HuH-7.5 (cell line): ENCODE measurements around the gene CCDC180.
"Not testable (repeated sequence)": the region's sequence is repeated elsewhere in the genome, so short reads cannot be mapped to it uniquely, and the experiment has no call there.

Source experiments
- DNase-seq: peaks from one replicate; pipeline ENCODE4 v3.0.0; 2011; ENCODE audit warnings: low spot score

Gene CCDC180

DNA sequence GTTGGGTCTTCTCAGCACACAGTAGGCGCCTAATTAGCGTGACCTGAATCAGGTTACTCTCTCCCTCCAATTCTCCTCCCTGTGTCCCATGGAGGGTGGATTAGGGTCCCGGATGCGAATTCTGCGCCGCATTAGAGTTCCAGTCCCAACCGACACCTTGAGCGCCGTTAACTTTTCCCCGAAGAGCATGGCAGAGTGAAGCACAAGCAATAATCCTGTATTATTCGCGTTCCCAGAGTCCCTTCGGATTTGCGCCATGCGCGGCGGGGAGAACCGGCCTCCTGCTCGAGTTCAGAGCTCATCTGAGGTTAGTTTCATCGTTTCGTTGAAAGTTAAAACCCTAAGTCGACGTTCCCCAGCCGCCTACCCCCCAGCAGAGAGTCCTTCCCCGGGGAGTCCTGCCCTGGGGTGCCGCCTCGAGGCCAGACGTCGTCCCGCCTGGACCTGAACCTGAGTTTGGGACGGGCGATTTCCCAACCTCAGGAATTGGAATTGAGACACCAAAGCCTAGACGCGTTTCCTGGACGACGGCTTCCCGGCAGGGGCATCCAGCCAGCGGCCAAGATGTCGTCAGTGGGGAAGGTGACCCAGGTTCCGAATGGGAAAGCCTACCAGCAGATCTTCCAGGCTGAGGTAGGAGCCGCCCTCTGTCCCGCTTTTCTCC lies at the start of gene CCDC180:
Gene CCDC180 (plus strand): TSS at position 160 of the 664 bp plus-strand sequence. CDS start 405 bp downstream, at position 565.
- DNase-seq = no peak

DNA sequence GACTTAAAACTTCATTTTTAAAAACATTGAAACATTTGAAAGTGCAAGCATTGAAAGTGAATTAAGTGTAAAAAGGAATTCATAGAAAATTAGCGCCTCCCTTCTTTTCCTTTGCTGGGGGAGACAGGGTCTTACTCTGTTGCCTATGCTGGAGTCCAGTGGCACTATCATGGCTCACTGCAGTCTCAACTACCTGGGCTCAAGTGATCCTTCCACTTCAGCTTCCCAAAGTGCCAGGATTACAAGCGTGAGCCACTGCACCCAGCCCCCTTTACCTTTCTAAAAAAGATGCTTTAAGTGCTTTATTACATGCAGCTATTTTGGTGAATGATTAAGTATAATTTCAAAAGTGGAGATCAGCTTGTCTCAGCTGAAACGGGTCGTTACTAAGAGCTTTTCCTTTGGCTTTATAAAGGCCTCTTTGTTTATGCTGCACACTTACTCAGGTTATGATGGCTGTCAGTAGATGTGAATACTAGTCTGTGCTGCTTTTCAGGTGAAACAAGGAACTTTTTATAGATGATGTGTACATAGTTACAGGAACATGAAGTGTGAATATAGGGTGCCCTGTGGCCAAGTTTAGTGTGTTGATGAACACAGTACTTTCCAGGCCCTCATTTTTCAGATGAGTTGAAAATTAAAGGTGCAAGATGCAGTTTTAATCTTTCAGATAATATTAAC lies 47.5 kb upstream of the CCDC180 start:
- DNase-seq = not testable (repeated sequence)

DNA sequence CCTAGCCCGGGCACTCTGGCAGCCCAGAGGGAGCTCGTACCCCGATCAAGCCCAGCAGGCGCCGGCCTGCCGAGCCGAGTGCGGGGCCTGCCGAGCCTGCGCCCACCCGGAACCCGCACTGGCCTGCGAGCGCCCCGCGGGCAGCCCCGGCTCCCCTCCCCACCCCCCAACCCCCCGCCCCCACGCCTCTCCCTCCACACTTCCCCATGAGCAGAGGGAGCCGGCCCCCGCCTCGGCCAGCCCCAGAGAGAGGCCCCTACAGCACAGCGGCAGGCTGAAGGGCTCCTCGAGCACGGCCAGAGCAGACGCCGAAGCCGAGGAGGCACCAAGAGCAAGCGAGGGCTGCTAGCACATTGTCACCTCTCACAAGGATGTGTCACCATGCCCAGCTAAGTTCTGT lies 36.2 kb upstream of the CCDC180 start:
- DNase-seq = no peak

DNA sequence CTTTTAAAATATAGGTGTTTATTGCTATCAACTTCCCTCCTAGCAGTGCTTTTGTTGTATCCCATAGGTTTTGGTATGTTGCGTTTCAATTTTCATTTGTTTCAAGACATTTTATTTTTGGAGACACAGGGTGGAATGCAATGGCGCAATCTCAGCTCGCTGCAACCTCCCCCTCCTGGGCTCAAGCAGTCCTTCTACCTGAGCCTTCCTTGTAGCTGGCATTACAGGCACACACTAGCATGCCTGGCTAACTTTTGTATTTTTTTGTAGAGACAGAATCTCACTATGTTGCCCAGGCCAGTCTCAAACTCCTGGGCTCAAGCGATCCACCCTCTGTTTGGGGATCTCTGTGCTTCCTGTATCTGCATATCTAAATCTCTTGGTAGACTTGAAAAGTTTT lies 35.4 kb upstream of the CCDC180 start:
- DNase-seq = no peak

DNA sequence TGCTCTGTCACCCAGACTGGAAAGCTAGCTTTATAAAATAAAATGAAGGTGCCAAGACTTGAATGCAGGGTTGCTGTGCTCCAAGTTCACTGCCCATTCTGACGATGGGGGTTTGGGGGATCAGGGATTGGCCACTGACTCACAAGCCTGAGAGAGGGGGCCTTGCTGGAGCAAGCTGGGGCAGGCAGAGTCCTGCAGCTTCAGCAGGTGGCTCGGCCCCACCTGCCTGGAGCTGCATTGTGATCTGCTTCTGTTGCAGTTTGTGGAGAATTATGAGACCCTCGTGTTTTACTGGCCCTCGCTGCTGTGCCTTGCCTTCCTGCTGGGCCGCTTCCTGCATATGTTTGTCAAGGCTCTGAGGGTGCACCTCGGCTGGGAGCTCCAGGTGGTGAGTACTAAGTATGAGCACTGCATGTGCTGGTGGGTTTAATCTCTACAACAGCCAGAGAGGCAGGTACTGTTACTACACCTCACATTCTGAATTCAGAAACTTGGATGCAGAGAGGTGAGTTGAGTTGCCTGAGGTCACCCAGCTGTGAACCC lies 31.1 kb upstream of the CCDC180 start:
- no peak for DNase-seq

DNA sequence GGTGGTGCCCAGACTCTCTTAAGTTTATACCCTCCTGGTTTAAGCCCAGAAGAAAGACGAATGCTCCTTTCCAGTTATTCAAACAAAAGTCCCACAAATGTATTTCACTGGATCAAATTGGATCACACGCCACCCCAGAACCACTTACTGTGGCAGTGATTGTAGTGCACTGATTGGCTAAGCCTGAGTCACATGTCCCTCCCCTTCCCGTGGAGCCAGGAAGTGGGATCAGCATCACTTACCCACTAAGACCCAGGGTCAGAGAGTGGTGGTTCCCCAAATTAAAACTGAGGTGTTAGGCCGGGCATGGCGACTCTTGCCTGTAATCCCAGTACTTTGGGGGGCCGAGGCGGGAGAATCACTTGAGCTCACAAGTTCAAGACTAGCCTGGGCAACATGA lies 29.5 kb upstream of the CCDC180 start:
- no peak for DNase-seq

DNA sequence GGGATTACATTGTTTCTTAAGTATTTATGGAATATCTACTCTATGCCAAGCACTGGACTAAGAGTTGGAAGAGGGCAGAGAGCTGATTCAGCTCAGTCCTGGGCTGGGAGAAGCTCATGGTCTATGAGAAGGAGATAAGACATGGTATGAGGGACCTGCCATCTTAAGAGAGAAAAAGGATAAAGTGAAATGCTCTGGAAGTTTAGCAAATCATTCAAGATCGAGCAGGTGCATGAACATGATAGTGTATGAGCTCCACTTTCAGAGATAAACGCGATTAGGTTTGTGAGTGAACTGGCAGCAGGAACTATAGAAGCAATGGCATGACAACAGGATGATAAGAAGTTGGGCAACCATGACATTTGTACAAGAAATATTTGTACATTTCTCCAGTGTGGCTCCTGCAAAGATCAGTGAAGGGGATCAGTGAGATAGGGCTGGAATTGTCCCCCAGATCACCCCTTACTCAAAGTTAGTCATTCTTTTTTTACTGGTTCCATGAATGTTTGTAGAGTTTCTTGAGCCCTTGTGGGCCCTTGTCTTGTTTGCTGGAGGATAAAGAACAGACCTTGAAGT lies 26.6 kb upstream of the CCDC180 start:
- no peak for DNase-seq

DNA sequence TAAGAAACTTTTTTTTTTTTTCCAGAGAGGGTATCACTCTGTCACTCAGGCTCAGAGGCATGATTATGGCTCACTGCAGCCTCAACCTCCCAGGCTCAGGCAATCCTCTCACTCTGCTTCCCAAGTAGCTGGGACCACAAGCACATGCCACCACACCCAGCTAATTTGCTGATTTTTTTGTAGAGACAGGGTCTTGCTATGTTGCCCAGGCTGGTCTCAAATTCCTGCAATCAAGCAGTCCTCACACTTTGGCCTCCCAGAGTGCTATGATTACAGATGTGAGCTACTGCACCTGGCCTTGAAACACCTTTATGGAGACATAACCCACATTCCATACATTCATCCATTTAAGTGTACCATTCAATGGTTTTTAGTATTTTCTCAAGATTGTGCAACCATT lies 23.7 kb upstream of the CCDC180 start:
- no peak for DNase-seq

DNA sequence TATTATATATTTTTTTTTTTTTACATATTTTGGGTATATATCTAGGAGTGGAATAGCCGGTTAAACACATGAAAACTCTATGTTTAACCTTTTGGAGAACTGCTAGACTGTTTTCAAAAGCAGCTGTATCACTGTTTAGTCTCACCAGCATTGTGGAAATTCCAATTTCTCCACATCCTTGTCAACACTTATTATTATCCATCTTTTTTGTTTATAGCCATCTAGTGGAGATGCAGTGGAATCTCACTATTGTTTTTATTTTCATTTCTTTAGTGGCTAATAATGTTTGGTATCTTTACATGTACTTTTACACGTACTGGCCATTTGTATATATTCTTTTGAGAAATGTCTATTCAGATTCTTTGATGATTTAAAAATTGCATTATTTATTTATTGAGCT lies 22.7 kb upstream of the CCDC180 start:
- DNase-seq = no peak

DNA sequence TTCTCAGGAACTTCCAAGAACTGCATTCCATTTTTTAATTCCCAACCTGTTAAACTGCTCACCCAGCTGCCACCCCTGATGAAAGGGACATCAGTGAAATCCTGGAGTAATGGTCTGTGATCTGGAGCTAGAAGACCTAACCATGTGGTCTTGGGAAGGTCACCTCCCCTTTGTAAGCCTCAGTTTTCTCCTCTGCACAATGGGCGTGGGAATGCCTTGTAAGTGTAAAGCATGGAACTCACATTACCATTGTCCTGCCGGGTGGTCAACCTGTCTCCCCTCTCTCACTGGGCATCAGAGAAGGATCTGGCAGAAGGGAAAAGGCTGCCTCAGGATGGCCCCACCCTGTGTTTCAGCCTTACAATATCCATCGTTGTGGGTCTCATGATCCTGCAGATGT lies 15.3 kb upstream of the CCDC180 start:
- DNase-seq = no peak

DNA sequence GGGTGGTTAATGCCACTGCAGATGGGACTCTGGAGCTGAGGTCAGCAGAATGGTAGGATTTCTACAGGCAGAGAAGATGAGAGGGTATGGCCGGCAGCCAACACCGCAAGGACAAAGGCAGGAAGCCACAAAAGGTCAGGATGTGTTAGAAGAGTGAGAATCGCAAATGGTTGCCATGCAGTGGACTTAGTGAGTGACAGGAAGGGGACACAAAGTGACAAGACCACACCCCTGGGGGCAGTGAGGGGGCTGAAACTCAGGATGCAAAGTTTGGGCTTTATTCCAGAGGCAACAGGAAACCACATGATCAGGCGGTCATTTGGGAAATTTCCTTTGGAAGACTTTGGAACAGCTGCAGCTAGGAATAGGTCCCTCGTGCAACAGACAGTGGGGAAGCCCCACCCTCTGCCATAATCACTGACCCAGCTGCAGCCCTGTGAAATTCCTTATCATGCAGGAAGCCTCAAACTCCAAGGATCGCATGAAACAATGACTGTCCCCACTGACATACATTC lies 14.2 kb upstream of the CCDC180 start:
- DNase-seq = no peak

DNA sequence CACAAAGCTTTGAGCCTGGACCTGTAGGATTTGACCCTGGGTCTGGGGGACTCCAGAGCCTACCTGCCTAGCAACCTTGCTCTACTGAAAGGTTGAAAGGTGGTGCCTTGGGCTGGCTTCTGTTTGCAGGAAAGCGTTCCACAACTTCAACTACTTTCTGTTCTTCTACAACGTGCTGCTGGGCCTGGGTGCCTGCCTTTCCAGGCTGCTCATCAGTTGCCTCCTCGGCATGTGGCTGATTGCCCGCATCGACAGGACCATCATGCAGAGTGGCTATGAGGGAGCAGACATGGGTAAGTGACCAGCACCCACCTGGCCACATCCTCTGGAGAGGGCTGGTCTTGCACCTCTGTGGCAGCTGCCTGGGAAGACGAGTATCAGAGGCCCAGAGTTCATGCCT lies 13.6 kb upstream of the CCDC180 start:
- no peak for DNase-seq

DNA sequence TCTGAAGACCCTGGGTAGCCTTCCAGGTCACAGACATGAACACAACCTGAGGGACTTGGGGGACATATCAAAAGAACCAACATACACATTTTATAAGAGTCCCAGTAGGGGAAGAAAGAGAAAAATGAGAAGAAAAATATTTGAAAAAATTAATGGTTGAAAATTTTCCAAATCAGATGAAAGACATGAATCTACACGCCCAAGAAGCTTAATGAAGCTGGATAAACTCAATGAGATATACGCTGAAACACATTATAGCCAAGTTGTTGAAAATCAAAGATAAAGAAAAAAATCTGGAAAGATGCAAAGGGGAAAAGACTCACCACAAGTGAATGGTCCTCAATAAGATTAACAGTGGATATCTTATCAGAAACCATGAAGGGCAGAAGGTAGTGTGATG lies 9.6 kb upstream of the CCDC180 start:
- no peak for DNase-seq

DNA sequence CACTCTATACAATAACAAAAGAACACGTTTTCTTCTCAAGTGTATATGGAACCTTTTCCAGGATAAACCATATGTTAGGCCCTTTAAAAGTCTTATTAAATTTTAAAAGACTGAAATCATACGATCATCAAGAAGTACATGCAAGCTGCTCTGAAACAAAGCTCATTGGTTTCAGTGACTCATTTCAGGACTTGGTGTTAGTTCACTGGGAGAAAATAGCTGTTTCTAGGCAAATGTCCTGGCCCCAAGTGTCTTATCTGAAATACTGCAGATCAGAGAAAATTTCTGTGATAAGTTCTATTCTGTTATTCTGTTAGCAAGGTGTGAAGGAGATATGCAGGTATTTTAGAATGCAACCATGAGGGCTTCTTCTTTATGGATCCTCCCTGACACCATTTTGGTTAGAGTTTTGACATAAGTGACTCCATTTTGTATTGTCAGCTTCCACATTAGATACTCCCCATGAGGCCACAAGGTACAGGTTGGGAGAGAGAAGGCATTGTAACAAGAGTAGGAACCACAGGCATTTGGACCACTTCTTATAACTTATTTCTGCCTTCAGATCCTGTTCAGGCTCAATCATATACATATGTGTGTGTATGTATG lies 7.5 kb upstream of the CCDC180 start:
- no peak for DNase-seq

DNA sequence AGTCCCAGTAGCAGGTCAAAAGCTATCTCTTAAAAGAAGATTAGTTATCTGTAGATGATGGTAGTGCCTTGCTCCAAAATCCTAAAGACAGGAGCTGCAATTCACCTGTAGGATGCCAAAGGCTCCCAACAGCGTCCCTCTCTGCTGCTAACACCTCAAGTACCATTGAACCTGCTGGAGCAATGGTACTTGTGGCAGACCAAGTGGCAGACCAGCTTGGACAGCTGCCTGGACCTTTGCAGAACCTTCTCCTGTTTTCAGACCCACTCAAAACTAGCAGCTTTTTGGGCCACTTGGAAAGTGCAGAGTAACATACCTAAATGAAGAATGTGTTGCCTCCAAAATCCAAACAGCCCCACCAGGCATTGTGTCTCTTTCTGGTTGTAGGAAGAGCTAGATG lies 6.9 kb upstream of the CCDC180 start:
- DNase-seq = no peak

DNA sequence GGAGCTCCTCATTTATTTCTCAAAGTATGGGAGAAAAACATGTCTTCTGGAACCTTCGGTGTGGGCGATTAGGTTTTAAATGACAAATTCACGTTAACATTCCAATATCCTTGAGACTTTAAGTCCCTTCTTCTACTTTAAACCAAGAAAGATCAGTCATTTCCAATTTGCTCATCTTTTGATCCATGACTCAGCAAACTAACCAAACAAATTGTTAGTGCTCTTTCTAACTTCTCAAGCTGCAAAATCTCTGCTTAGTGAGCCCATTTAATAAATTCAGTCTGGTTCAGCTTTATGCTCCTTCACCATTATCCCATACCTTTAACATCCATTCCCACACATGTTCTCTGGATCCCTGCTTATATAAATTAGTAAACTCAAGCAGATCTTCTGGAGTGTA lies 5.5 kb upstream of the CCDC180 start:
- no peak for DNase-seq

DNA sequence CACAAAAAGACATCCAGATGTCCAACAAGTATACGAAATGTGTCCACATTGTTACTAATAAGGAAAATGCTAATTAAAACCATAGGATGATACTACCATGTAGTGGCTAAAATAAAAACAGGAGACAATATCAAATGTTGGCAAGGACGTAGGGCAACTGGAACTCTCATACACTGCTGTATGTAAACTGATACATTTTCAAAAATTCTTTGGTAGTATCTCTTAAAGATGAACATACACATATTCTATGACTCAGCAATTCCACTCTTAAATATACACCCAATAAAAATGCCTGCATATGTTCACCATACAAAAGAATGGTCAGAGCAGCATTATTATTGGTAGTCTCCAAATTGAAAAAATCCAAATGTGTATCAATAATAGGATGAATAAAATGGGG lies 2.9 kb upstream of the CCDC180 start:
- no peak for DNase-seq

DNA sequence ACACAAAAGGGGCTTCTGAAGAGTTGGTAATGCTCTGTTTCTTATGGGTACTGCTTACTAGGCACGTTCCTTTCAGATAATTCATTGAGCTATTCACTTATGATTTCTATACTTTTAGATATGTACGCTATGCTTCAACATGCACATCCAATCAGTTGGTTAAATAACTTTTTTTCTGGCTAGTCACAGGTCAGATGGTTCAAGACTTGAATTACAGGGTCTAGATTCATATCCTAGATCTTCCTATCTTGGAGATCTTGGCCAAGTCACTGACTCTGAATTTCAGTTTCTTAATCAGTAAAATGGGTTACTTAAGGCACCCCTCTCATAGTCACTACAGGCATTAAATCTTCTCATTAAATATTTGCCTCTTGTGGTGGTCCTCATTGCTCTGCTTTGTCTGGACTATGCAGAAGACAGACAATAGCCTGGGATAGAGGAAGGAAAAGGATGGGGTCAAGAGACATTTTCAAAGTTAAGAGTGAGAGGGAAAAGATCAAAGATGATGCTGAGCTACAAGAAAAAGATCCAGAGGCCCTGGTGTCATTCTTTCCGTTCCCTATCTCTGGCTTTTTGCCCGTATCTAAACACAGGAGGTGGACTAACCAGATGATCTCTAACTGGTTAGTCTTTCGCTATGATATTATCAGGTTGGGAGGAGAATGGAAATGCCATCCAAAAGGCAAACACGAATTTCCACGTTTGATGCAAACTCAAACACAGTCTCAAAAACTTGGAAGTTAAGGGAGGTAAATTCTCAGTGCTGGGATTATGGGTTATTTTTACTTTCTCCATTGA lies 1.8 kb upstream of the CCDC180 start:
- no peak for DNase-seq

DNA sequence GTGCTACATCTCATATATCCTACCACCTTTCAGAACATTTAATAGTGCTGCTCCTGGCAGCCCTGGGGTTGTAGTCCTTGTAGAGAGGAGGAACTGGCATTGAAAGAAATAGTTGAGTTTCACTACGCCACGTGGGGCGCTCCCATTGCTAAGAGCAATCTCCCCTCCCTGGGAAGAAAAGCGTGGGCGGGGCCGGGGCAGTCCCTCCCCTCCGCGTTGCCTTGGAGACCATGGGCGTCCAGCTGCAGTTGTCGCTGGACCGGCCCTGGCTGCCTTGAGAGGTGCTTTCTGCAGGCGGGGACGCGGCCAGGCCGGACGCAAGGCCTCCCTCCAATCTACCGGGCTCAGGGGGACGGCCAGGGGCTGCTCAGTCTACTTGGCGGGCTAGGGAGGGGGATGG lies 368 bp upstream of the CCDC180 start:
- no peak for DNase-seq

DNA sequence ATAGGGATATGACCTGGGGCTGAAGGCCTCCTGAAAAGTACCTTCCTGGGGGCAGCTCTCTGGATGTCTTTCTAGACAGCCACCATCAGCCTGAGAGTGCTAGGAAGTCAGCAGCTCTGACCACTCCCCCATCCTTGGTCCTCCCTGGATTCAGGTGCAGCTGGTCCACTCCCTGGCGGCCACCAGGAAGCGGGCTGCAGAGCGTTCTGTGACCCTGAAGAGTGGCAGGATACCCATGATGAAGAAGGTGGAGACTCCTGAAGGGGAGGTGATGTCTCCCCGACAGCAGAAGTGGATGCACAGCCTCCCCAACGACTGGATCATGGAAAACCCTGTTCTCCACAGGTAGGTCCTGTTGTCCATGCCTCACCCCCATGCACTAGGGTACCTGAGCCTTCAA lies 1.8 kb downstream of the CCDC180 start:
- no peak for DNase-seq

DNA sequence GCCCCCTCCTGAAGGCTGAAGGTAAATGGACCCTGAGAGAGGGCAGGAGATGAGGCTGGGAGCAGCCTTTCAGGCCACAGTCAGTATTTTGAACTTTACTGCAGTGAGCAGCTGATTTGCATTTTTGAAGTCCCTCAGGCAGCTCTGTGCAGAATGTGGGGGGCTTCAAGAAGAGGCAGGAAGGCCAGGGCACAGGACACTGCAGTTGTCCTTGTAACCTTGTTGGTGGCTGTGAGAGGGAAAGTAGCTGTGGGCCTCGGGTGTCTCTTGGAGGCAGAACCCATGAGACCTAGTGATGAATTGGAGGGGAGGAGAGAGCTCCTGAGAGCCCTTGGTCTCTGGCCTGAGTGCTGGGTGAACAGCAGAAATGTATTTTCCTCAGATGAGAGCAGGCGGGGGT lies 2.6 kb downstream of the CCDC180 start:
- no peak for DNase-seq

DNA sequence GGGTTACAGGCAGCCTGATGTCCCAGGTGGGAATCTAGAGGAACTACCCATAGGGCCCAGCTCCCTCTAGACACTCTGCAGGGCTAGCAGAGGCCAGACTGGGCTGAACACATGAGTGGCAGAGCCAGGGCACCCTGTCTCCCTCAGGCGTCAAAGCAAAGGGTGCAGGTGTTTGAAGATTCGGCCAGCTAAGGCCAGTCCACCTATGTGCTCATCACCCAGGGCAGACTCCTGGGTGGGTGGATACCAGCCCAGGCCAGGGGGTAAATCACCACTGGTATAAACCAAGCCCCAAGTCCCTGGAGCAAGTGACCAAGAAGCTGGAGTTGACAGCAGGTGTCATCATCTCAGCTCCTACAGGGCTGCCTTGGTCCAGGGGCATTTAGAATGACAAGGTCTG lies 3.4 kb downstream of the CCDC180 start:
- DNase-seq = no peak
